NOMO-1 treated with DMSO at 0.1 percent for 48 hours (cell line): Measurements from ENCODE around the gene FXN.
"Not testable (repeated sequence)": the region's sequence is repeated elsewhere in the genome, so short reads cannot be mapped to it uniquely, and the experiment has no call there.

Source experiments
- DNase-seq: peaks from one replicate; lab custom pipeline; 2025; ENCODE audit not compliant: unreplicated experiment; lab: John Stamatoyannopoulos, UW

FXN gene

GRCh38 chr9:69035438-69036308, at the start of gene FXN:
Gene FXN (plus strand): TSS chr9:69035752. CDS start chr9:69035783, 31 bp downstream.
- DNase-seq = peak; percentile 40

- DNase-seq = not testable (repeated sequence)
Measured at GRCh38 chr9:68986949-68987348, 48.6 kb upstream of the FXN start.

- no peak for DNase-seq
Measured at GRCh38 chr9:68991457-68991856, 44.1 kb upstream of the FXN start.

- peak; percentile 50 for DNase-seq
Measured at GRCh38 chr9:68995776-68996175, 39.8 kb upstream of the FXN start.

- DNase-seq = peak; percentile 15
Measured at GRCh38 chr9:68996462-68996861, 39.1 kb upstream of the FXN start.

- no peak for DNase-seq
Measured at GRCh38 chr9:68997666-68998065, 37.9 kb upstream of the FXN start.

- DNase-seq = no peak
Measured at GRCh38 chr9:68998385-68998784, 37.2 kb upstream of the FXN start.

GRCh38 chr9:68998812-68999211, 36.7 kb upstream of the FXN start:
- no peak for DNase-seq

GRCh38 chr9:68999393-69000105, 36.0 kb upstream of the FXN start:
- DNase-seq = peak; percentile 58

GRCh38 chr9:69001921-69002320, 33.6 kb upstream of the FXN start:
- no peak for DNase-seq

- no peak for DNase-seq
Measured at GRCh38 chr9:69003051-69003450, 32.5 kb upstream of the FXN start.

- DNase-seq = no peak
Measured at GRCh38 chr9:69004836-69005235, 30.7 kb upstream of the FXN start.

GRCh38 chr9:69009708-69010107, 25.8 kb upstream of the FXN start:
- DNase-seq = no peak

- DNase-seq = no peak
Measured at GRCh38 chr9:69012696-69013381, 22.7 kb upstream of the FXN start.

- no peak for DNase-seq
Measured at GRCh38 chr9:69013382-69013727, 22.2 kb upstream of the FXN start.

GRCh38 chr9:69014013-69014412, 21.5 kb upstream of the FXN start, which contains the start of gene PRKACG:
Gene PRKACG (minus strand): TSS chr9:69014113. CDS start chr9:69014092, 21 bp downstream.
- no peak for DNase-seq

- no peak for DNase-seq
Measured at GRCh38 chr9:69016191-69017096, 19.1 kb upstream of the FXN start.

- DNase-seq = no peak
Measured at GRCh38 chr9:69018737-69019136, 16.8 kb upstream of the FXN start.

GRCh38 chr9:69019808-69020207, 15.7 kb upstream of the FXN start:
- no peak for DNase-seq

- DNase-seq = no peak
Measured at GRCh38 chr9:69020301-69021145, 15.0 kb upstream of the FXN start.
